Parathyroid adenoma (tissue), 2 donors: ENCODE measurements around the gene NEK7.

Experiments used
- H2AFZ ChIP-seq: fragments of 300-600 bp; sonication (generic); one replicate; pipeline ENCODE4 v1.7.0; 2017; ENCODE audit warnings: antibody characterized with exemption, mild to moderate bottlenecking
- H3K27ac ChIP-seq: fragments of 300-600 bp; sonication (generic); one replicate; pipeline ENCODE4 v1.7.0; 2017
- H3K27me3 ChIP-seq: fragments of 300-600 bp; sonication (generic); one replicate; pipeline ENCODE4 v1.7.0; 2017; ENCODE audit warnings: low read length; ENCODE audit not compliant: control insufficient read depth, insufficient read depth
- H3K36me3 ChIP-seq: fragments of 300-600 bp; sonication (generic); one replicate; pipeline ENCODE4 v1.7.0; 2017; ENCODE audit warnings: low read length; ENCODE audit not compliant: control insufficient read depth, insufficient read depth
- H3K4me1 ChIP-seq: fragments of 300-600 bp; sonication (generic); one replicate; pipeline ENCODE4 v1.7.0; 2017; ENCODE audit warnings: control low read depth
- H3K4me2 ChIP-seq: fragments of 300-600 bp; sonication (generic); one replicate; pipeline ENCODE4 v1.7.0; 2017; ENCODE audit warnings: low read length
- H3K4me3 ChIP-seq: fragments of 300-600 bp; sonication (generic); one replicate; pipeline ENCODE4 v1.7.0; 2017; ENCODE audit warnings: low read depth, low read length
- H3K79me2 ChIP-seq: fragments of 300-600 bp; sonication (generic); one replicate; pipeline ENCODE4 v1.7.0; 2017; ENCODE audit warnings: control low read depth
- H3K9ac ChIP-seq: fragments of 300-600 bp; sonication (generic); one replicate; pipeline ENCODE4 v1.7.0; 2017; ENCODE audit warnings: mild to moderate bottlenecking
- H3K9me3 ChIP-seq: fragments of 300-600 bp; sonication (generic); one replicate; pipeline ENCODE4 v1.7.0; 2017; ENCODE audit warnings: low read length; ENCODE audit not compliant: control insufficient read depth
- TF ChIP-seq, protein P1 (sequence below): fragments of 300-600 bp; sonication (generic); IDR thresholded peaks from one replicate; pipeline ENCODE4 v1.7.0; 2017; ENCODE audit warnings: antibody characterized with exemption, mild to moderate bottlenecking
- donor health status: primary hyperparathyroidism.

The NEK7 gene

DNA sequence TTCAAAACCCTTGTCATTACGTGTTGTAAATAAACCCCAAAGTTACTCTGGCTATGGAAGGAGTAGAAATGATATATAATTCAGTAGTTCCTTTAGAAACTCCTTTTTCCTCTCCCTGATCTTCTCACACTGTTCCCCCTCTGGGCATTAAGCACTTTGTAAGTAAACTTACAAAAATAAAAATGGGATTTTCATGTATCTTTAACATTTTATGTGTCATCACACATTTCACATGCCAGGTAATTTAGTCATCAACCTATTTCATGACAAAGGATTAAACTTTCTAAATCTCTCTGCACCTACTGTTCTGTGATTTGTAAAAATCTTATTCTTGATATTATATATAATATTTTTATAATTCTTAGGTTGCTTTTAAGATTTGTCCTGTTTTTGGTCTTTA lies 176.9 kb downstream of the NEK7 start:
- H3K4me3 ChIP-seq, result no peak overlapping the region
- TF ChIP-seq, protein P1, sequence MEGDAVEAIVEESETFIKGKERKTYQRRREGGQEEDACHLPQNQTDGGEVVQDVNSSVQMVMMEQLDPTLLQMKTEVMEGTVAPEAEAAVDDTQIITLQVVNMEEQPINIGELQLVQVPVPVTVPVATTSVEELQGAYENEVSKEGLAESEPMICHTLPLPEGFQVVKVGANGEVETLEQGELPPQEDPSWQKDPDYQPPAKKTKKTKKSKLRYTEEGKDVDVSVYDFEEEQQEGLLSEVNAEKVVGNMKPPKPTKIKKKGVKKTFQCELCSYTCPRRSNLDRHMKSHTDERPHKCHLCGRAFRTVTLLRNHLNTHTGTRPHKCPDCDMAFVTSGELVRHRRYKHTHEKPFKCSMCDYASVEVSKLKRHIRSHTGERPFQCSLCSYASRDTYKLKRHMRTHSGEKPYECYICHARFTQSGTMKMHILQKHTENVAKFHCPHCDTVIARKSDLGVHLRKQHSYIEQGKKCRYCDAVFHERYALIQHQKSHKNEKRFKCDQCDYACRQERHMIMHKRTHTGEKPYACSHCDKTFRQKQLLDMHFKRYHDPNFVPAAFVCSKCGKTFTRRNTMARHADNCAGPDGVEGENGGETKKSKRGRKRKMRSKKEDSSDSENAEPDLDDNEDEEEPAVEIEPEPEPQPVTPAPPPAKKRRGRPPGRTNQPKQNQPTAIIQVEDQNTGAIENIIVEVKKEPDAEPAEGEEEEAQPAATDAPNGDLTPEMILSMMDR, result no peak

GRCh38 chr1:198335663-198336062 lies 178.9 kb downstream of the NEK7 start:
- Histone ChIP-seq H2AFZ (no peak overlapping the region), H3K4me1 (no peaks in the 10 kb centered on the region), H3K4me2 (no peak overlapping the region), H3K79me2 (no peaks in the 10 kb centered on the region), H3K27me3 (no peaks in the 10 kb centered on the region), H3K9me3 (no peaks in the 10 kb centered on the region), H3K9ac (no peak overlapping the region), H3K4me3 (no peak overlapping the region), H3K36me3 (no peaks in the 10 kb centered on the region), H3K27ac (no peak overlapping the region)
- TF ChIP-seq, protein P1, result no peak

More for the DNA sequence above, 176.9 kb downstream of the NEK7 start:
- Histone ChIP-seq H3K9me3 (no peaks in the 10 kb centered on the region), H3K79me2 (no peaks in the 10 kb centered on the region), H3K4me2 (no peak overlapping the region), H3K9ac (no peak overlapping the region), H3K27ac (no peak overlapping the region), H3K36me3 (no peaks in the 10 kb centered on the region), H3K27me3 (no peaks in the 10 kb centered on the region), H2AFZ (no peak overlapping the region), H3K4me1 (no peaks in the 10 kb centered on the region)

DNA sequence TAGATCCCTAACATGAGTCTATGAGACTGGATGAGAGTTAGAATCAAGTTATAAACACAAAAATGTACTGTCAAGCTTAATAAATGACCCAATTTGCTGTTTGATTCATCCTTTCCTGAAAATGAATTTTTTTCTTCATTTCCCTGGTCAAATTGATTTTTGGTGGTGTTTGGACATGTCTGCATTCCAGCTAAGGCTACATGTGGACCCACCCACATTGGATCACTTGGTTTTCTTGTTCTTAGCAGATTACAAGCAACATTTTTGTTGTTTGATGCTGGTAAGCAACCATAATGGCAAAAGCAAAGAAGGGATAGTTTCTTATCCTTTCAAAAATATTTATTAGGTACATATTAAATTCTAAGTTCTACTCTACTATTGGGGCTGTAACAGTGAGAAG lies 181.1 kb downstream of the NEK7 start:
- TF ChIP-seq, protein P1, result no peak
- Histone ChIP-seq H3K4me2 (no peak overlapping the region), H3K9ac (no peak overlapping the region), H3K27ac (no peak overlapping the region), H3K4me1 (no peaks in the 10 kb centered on the region), H2AFZ (no peak overlapping the region), H3K27me3 (no peaks in the 10 kb centered on the region), H3K4me3 (no peak overlapping the region), H3K36me3 (no peaks in the 10 kb centered on the region), H3K79me2 (no peaks in the 10 kb centered on the region), H3K9me3 (no peaks in the 10 kb centered on the region)

GRCh38 chr1:198340139-198340538 lies 183.3 kb downstream of the NEK7 start:
- Histone ChIP-seq H3K4me1 (no peaks in the 10 kb centered on the region), H3K36me3 (no peaks in the 10 kb centered on the region), H3K79me2 (no peaks in the 10 kb centered on the region), H3K4me2 (no peak overlapping the region), H2AFZ (no peak overlapping the region), H3K27me3 (no peaks in the 10 kb centered on the region), H3K27ac (no peak overlapping the region), H3K9ac (no peak overlapping the region), H3K4me3 (no peak overlapping the region), H3K9me3 (no peaks in the 10 kb centered on the region)
- TF ChIP-seq, protein P1, result no peak

DNA sequence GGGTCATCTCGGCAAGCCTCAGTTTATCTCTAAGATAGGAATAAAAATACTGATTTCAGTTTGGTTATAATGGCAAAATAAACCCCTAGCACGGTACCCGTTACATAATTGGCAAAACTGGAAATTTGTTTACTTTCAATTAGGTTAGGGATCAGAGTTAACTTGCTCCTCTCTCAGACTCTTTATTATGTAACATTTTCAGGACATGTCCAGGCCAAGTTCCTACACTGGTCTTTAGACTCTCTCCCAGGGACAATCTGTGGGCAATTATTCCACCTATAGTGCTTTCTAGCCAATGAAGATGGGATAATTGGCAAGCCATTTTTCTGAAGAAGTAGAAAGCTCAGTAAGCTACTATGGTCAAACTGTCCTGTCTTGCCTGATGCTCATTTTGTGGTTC lies 189.4 kb downstream of the NEK7 start:
- TF ChIP-seq, protein P1, result no peak
- H3K27ac ChIP-seq, result no peak overlapping the region
- H3K36me3 ChIP-seq, result no peaks in the 10 kb centered on the region
- no peak overlapping the region for H3K9ac ChIP-seq
- H3K79me2 ChIP-seq, result no peaks in the 10 kb centered on the region
- H3K4me1 ChIP-seq, result no peaks in the 10 kb centered on the region
- H3K27me3 ChIP-seq, result no peaks in the 10 kb centered on the region
- H3K4me3 ChIP-seq, result no peak overlapping the region
- H3K4me2 ChIP-seq, result no peak overlapping the region
- no peaks in the 10 kb centered on the region for H3K9me3 ChIP-seq
- no peak overlapping the region for H2AFZ ChIP-seq
